Activated CD4-positive, alpha-beta T cell treated with anti-CD3 and anti-CD28 coated beads, Interleukin-2, Interleukin-4, amounts not matched to agents 100 ng/mL and 50 ng/mL, durations not matched to agents 16 hours and 8 hours (primary cell): ENCODE results near the gene CFAP46.
"Not testable (repeated sequence)": the region's sequence is repeated elsewhere in the genome, so short reads cannot be mapped to it uniquely, and the experiment has no call there.

Experiments
- DNase-seq: peaks from one replicate; pipeline ENCODE4 v3.0.0-alpha.2; 2020; ENCODE audit warnings: low spot score

The CFAP46 gene

DNA sequence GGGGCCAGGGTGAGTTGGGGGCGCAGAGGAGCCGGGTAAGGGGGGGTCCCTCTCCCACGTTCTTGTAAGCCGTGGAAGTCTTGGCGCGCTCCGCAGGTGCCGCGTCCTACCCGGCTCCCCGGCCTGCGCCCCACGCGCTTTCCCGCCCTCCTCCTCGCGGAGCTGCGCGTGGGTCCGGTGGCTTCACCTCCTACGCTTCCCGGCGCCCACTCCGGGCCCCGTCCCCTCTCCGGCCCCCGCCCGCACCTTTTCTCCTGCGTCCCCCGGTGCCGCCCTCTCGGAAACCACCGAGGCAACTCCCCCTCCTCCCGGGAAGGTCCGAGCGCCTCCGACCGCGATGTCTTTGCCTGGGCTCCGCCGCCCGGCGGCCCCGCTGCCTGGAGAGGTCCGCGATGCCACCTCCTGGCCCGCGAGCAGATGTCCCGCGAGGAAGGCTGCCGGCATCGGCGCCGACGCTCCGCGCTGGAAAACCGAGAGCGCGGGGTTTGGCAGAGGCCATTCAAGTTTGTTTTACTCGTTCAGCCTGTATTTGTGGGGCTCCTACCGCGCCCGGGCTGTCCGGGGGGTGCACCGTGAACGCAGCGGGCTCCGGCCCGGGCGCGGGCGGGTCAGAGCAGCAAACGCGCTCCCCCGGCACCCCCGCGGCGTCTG is 154.1 kb downstream of the CFAP46 start:
- no peak for DNase-seq

DNA sequence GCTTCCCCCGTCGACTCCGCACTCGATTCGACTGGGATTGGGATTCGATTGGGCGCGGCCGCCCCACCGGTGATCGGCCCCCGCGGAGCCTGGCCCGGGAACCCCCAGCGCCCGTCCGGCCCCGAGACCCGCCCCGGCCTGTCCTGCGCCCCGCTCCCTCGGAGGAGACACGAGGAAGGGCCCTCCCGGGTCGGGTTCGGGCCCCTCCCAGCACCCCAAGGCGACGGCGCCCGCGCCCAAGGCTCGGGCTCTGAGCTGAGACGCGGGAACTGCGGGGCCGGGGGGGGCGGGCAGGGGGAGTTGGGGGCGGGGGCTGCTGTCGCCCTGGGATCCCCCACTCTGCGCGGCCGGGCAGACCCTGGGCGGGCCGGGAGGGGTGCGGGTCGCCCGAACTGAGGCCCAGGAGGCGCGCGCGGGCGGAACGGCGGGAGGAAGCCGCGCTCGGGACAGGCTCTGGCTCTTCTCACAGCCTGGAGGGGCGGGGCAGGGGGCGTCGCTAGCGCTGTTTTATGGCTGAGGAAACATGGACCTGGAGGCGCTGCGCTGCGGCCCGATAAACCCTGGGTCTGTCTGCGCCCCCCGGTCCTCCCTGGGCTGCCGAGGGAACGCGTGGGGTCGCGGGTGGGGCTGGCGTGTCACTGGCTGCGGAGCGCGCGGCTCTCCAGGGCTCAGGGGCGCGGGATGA is 154.7 kb downstream of the CFAP46 start:
- no peak for DNase-seq

DNA sequence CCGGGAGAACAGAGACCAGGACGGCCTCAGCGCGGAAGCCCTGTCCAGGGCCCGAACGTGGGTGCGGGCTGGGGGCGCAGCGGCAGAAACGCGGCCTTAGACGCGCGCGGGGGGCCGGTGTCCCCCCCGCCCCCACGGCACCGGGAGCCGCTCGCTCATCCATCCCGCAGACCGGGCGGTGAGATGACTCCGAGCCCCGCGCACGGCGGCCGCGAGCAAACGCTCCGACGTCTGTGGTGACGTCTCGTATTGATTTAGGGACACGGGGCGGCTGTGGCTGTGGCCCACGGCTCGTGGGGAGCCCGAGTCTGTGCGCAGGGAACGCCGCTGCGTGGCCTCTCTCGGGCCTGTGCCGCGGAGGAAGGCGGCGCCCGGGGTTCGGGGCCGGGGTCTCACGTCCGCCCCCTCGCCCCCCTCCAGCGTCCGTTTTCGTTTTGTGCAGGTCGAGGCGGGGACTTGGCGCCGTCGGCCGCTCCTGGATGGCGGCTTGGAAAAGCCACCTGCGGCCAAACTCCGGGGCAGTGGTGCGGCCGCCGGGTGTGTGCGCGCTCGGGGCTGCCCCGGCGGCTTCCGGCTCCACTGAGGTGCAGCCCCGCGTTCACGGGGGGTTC is 155.4 kb downstream of the CFAP46 start:
- DNase-seq, result no peak

DNA sequence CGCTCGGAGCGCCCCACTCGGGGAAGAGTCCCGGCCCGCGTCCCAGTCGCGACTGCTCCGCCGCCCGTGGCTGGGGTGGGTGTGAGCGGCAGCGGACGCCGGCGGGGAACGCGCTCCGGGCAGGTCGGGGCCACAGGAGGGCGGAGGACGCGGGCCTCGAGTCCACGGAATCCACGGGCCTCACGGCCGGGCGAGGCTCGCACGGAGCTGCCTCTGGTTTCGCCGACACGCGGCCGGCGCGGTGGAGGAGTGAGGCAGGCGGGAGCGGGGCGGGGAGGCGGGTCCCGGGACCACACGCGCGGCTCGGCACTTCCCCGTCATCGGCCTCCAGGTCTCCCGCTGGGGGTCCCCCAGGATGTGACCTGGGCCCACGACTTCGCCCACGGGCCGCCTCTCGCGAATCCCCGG is 155.9 kb downstream of the CFAP46 start:
- DNase-seq, result no peak

DNA sequence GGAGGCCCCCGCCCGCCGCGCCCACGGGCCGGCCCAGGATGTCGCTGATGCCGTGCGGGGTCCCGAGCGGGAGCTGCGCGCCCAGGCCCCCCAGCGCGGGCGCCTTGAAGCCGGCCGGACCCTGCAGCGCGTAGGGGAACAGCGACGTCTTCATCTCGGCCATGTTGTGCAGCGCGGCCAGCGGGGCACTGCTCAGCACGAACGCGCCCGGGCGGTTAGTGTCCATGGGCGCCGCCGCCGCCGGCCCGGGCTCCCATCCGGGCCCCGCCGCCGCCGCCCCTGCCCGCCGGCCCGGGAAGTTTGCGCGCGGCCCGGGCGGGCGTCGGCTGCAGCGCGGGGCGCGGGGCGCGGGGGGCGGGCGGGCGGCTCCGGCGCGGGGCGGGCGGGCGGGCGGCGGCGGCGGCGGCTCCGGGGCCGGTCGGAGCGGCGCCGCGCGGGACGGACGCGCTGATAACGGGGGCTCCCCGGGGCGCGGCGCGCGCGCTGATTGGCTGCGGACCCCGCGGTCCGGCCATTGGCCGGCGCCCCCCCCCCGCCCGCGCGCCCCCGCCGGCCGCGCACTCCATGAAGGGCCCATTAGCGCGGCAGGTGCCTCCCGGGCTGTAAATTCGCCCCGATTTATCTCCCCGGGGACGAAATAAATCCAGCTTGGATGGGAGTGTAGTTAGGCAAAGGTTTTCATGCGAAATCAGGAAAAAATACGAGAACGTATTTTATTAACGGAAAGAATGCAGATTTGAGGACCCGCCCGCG is 156.5 kb downstream of the CFAP46 start, which contains the start of gene NKX6-2:
TSS of gene NKX6-2 (minus strand) at position 425 of the 753 bp plus-strand sequence. CDS start at position 226, 199 bp downstream.
- no peak for DNase-seq

DNA sequence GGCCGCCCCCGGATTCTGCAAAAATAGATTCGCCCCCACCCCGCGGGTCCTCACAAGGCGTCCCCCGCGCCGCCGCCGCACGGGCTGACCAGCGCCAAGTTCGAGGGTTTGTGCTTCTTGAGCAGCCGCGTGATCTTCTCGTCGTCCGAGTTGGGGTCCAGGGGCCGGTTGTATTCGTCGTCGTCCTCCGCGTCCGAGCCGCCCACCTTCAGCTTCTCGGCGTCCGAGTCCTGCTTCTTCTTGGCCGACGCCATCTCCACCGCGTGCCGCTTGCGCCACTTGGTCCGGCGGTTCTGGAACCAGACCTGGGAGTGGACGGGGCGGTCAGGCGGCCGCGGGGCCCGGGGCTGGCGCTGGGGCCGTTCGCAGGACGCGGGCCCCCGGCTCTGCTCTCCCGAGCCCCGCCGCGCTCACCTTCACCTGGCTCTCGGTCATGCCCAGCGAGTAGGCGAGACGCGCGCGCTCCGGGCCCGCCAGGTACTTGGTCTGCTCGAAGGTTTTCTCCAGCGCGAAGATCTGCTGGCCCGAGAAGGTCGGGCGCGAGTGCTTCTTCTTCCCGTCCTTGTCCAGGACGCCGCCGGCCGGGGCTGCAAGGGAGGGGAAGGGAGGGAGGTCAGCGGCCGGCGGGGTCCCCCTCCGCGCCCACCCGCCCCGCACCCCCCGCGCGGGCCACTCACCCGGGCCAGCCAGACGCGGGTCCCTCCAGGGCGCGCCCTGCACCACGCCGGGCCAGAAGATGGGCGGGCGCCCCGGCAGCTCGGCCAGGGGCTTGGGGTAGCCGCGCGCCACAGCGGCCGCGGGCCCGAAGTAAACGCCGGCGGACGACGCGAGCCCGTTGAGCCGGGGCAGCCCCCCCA is 157.3 kb downstream of the CFAP46 start:
- DNase-seq, result no peak

DNA sequence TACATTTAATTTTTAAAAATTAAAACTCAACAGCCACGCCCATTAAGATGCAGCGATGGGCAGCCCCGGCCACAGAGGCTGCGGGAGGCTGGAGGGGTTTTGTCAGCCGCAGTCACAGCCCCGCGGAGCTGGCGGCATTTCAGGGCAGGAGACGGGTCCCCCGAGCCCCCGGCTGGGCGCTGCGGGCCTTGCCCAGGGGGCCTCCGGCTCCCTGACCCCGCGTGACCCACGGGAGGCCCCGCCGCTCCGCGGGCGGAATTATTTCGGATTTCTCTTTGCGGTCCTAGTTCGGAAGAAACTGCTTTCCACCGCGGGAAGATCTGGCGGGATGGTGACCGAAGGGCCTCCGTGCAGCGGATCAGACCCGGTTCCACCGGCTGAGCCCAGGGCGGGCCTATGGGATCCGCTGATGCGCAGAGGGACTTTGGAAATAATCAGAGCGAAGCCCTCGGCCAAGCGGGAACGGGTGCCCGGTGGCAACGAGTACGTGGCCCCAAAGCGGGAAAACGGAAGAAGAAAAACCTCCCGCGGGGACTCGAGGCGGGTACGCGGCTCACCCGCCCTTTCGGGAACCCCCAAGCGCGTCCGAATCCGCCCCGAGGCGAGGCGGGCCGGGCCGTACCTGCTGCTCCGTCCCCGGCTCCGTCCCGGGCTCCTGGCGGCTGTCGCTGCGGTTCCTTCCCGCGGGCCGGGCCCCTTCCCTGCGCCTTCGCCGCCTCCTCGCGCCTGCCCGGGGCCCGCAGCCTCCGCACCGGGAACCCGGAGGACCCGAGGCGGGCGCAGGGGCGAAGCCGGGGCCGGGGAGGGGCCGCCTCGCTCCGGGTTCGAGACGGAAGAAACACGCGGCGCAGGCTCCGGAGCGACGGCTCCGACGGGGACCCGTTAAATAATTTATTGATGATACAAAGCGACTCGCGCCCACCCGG is 158.2 kb downstream of the CFAP46 start:
- no peak for DNase-seq

DNA sequence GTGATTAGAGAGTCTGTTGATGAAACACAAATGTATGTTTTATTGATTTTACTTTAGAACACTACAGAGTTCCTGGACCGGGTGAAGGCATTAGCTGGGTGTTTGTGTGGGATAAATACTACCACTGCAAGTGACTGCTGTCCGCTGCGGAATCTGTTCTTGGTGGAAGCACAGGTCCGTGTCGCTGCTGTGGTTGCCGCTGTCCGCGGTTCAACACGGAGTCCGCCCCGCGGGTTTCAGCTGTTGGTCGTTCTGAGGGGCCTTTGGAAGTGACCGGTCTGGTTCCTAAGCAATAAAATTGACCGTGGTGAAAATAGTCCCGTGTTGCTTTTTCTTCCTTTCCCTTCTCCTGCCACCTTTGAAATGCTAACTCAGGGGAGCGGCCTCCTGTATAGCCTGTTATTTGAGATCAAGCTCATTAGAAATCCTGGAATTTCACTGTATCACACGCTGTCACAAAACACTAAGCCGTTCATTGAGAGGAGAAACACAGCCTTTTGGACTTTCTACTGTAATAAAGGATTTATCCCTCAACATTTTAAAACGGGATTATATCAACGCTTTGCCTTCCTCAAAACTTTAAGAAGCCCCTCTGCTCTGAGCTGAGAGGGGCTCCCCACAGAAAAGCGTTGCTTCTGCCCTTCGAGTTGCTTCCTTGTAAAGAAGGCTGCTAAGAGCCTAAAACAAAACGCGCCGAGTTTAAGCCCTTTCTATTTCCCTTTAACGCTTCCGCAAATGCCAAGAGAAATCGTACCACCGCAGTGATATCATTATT is 159.0 kb downstream of the CFAP46 start:
- DNase-seq, result no peak

DNA sequence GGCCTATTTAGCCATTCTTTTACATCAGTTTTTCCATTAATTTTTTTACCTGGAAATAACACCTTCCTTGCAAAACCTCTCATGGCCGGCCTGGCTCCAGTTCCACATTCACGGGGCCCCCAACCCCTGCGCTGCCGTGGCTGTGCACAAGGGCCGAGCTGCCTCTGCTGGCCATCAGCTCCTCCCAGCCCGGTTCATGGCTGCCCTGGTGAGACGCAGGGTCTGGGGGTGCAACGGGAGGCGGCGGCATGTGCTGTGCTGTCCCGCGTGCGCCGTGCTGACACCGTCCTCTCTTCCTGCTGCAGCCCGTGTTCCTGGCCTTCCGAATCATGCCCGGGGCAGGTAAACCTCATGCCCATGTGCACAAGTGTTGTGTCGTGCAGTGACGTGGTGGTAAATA is 160.8 kb downstream of the CFAP46 start:
- no peak for DNase-seq

DNA sequence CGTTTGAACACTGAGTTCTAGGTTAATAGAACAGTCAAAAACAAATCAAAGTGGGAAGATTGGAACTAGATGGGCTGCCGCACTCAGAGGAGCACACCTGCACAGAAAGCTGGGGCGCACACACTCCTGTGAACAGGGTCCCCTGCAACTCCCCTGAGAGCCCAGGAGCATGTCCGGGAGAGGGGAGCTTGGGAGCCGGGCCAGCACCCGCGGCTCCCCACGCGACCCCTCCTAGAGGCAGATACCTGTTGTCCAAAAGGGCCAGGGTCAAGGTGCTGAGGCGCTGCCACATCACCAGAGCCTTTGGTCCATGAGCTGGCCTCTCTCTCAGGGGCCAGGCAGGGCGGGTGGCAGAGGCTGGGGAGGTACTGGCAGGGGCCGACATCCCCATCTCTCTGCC is 162.0 kb downstream of the CFAP46 start:
- DNase-seq, result no peak

DNA sequence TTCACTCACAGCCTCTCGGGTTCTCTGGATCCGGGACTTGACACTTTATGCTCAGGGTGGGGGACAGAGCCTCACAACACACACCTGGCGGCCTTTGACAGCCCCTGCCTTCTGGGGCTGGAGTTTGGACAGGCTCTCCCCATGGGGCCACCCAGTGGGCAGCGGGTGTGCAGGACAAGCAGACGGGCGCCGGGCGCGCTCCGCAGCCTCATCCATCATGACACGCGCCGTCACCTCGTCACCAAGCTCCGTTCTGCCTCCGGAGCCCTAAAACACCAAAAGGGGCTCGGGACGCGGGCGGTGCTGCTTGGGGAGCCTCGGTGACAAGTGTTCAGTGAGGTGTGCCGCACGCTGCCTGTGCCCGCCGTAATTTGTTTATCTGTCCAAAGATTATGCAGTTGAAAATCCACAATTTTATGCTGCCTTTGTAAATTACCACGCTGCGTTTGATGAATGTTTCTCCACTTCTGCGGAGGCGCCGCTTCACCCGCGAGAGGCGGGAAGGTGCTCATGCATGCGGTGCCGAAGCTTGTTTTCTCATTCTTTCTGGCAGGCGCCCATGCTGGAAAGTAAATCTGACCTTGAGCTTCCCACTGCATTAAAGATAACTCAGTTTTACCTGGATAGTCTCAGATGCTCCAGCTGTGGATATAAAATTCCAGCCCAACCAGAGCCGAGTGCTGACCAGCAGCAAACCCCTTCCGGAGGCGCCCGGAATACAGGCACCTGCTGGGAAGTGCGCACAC is 162.6 kb downstream of the CFAP46 start:
- no peak for DNase-seq

DNA sequence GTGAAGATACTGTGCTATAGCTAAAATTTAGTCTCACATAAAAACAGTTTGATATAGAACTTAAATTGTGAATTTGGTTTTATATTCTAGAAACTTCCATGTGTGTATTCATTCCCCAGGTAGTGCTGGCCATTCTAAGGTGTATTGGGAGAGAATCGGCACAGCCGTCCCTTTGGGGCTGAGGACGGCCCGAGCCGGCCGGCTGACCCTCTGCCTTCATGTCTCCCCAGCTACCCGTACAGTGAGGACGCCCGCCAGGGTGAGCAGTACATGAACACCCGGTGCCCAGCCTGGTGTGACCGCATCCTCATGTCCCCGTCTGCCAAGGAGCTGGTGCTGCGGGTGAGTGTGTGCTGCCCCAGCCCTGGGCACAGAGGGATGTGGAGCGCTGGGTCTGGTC is 164.9 kb downstream of the CFAP46 start:
- DNase-seq, result no peak

DNA sequence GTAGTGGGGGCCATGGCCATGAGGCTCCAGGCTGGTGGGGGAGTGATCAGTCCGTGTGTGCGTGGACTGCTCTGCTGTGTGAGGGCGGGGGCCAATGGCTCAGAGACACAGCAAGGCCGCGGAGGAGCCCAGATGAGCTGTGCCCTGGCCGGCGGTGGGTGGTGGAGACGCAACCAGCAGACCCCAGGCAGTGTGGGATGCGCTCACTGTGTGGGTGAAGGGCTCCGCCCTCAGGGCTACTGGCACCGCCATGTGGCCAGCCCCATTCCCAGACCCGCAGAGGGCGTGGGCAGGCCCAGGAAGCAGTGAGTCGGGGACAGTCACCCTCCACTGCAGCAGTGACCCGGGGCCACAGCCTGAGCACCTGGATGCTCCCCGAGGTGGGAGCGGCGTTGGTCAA is 165.5 kb downstream of the CFAP46 start:
- DNase-seq, result no peak

DNA sequence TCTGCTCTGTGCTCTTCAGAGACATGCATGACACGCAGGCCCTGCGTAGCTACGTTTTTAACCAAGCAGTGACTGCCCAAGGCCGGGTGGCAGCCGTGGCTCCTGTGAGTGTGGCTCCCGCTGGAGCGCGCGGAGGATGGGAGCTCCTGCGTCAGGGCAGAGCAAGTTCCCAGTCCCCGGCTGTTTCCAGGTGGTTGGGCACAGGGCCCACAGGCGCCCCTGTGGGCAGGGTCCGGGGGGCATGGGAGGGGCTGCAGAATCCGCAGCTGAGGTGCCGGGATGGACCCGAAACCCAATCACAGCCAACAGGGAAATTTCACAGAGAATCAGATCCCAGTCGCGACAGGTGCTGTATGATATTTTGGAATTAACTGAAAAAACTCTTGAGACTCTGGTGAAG is 166.2 kb downstream of the CFAP46 start:
- no peak for DNase-seq

DNA sequence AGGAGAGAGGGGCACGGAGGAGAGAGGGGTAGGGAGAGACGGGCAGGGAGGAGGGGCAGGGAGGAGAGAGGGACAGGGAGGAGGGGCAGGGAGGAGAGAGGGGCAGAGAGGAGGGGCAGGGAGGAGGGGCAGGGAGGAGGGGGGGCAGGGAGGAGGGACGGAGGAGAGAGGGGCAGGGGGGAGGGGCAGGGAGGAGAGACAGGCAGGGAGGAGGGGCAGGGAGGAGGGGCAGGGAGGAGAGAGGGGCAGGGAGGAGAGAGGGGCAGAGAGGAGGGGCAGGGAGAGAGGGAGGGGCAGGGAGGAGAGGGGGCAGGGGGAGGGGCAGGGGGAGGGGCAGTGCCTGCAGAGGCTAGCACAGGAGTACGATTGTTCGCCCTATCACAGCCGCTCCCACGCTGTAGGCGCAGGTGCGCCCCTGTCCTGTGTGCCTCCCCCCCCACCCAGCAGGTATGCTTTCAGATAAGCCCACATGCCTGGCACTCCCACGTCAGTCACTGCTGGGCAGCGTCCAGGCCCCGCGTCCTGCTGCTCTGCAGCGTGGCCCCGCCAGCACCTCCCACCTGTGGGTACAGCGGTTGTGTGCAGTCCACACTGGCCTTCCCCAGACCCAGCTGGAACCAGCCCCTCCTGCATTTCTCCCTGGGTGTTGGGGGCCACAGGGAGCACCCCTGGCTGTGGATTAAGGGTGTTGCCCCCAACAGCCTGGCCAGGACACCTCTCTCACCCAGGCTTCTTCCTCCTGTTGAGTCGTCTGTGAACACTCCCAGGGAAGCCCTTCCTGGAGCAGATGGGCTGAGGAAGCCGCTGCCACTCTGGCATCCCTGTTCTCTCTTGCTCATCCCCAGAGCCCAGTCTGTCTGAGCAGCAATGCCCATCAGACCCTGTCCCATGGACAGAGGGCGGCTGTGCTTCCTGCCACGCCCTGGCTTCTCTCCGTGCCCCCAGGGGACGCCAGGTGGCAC is 167.2 kb downstream of the CFAP46 start:
- no peak for DNase-seq

DNA sequence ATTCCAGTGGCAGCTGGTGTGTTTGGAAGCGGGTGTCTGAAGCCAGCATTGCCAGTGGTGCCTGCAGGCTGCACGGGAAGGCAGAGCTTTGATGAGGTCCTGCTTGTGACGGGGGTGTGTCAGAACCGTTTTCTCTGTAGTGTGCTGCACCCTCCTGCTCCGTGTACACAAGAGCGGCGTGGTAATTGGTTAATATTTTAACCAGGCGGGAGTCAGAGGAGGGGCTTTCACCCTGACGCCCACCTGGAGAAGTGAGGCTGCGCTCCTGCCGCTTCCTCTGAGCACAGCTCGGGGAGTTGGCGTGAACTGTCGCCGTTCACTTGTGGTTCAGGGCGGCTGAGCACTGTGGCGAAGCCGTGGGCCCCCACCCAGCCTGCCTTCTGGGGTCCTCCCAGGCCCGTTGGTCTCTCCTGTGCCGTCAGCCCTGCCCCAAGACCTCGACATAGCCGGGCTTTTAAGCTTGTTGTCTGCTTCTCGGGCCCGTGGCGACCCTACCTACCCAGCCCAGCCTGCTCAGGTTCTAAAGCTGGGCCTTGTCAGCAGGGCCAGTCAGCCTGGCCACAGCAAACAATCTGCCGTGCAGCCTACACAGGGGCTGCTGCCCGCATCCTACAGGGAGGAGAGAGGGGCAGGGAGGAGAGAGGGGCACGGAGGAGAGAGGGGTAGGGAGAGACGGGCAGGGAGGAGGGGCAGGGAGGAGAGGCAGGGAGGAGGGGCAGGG is 168.0 kb downstream of the CFAP46 start:
- no peak for DNase-seq

DNA sequence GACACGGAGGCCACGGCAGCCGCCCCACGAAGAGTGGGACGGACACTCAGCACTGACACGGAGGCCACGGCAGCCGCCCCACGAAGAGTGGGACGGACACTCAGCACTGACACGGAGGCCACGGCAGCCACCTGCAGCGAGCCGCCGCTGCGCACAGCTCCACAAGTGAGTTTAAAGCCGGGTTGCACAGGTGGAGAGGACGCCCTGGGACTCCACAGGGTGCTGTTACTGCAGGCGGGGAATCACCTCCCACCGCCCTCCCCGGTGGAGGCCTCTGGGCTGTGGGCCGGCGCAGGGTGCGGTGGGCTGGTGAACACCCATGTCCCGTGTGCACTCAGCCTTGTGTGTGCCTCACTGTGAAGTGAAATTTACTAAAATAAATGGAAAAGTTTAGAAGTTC is 169.6 kb downstream of the CFAP46 start:
- not testable (repeated sequence) for DNase-seq
